Stimulated activated CD4-positive, alpha-beta T cell treated with anti-CD3 and anti-CD28 coated beads, Interleukin-1b, Interleukin-23, amount 100 ng/mL, for 4 hours (primary cell): ENCODE measurements around the gene PPP3CB.

Experiments
- DNase-seq, 2 donors: peaks; one replicate each; pipeline ENCODE4 v3.0.0-alpha.2; 2020; ENCODE audit warnings: low read depth in 2 of 2

The PPP3CB gene

GRCh38 chr10:73495884-73496674, at the start of gene PPP3CB:
Gene PPP3CB, minus strand, starts transcription at chr10:73496024. Its CDS starts 135 bp downstream, at chr10:73495889.
- DNase-seq: peak; percentile 85 to 89

- no peak for DNase-seq
Observed at GRCh38 chr10:73545357-73545756, 49.5 kb upstream of the PPP3CB start.

GRCh38 chr10:73537709-73538108, 41.9 kb upstream of the PPP3CB start:
- DNase-seq: no peak

- DNase-seq: no peak
Observed at GRCh38 chr10:73537288-73537687, 41.5 kb upstream of the PPP3CB start.

- no peak for DNase-seq
Observed at GRCh38 chr10:73534857-73535256, 39.0 kb upstream of the PPP3CB start.

- peak in 1 of 2 donors; percentile 34 for DNase-seq
Observed at GRCh38 chr10:73529089-73529832, 33.4 kb upstream of the PPP3CB start.

GRCh38 chr10:73522263-73522662, 26.4 kb upstream of the PPP3CB start:
- DNase-seq: no peak

GRCh38 chr10:73519336-73519735, 23.5 kb upstream of the PPP3CB start:
- no peak for DNase-seq

- DNase-seq: no peak
Observed at GRCh38 chr10:73517166-73517888, 21.5 kb upstream of the PPP3CB start.

GRCh38 chr10:73512207-73512743, 16.5 kb upstream of the PPP3CB start:
- DNase-seq: no peak

GRCh38 chr10:73509695-73510094, 13.9 kb upstream of the PPP3CB start:
- DNase-seq: no peak

GRCh38 chr10:73506491-73506890, 10.7 kb upstream of the PPP3CB start:
- DNase-seq: no peak

- DNase-seq: no peak
Observed at GRCh38 chr10:73506074-73506473, 10.2 kb upstream of the PPP3CB start.

- DNase-seq: no peak
Observed at GRCh38 chr10:73503037-73503436, 7.2 kb upstream of the PPP3CB start.

- no peak for DNase-seq
Observed at GRCh38 chr10:73501651-73502050, 5.8 kb upstream of the PPP3CB start.

GRCh38 chr10:73497623-73498022, 1.8 kb upstream of the PPP3CB start:
- DNase-seq: no peak

GRCh38 chr10:73495226-73495883, 469 bp downstream of the PPP3CB start:
- peak; percentile 63 to 78 for DNase-seq

GRCh38 chr10:73494877-73495225, 973 bp downstream of the PPP3CB start:
- DNase-seq: no peak

GRCh38 chr10:73494213-73494612, 1.6 kb downstream of the PPP3CB start:
- DNase-seq: no peak

GRCh38 chr10:73493781-73494180, 2.0 kb downstream of the PPP3CB start:
- no peak for DNase-seq

- no peak for DNase-seq
Observed at GRCh38 chr10:73486601-73487000, 9.2 kb downstream of the PPP3CB start.

GRCh38 chr10:73485320-73485719, 10.5 kb downstream of the PPP3CB start:
- DNase-seq: no peak
